Trophoblast cell (in vitro differentiated cells and primary cell): ENCODE measurements around the gene FBN1.
A peak's percentile ranks its signal among the peaks of the same experiment; 100 is the strongest.

Experiments
- DNase-seq, 2 donors: peaks; one replicate each; pipeline ENCODE4 v3.0.0-alpha.2; 2016
- H2AFZ ChIP-seq: 2 replicates; pipeline ENCODE4 v1.6.1; 2013; ENCODE audit warnings: low read length, moderate library complexity, mild to moderate bottlenecking; ENCODE audit not compliant: insufficient read depth, poor library complexity
- H2AK5ac ChIP-seq: 2 replicates; pipeline ENCODE4 v1.6.1; 2013; ENCODE audit warnings: mild to moderate bottlenecking, low read length
- H2BK120ac ChIP-seq: 2 replicates; pipeline ENCODE4 v1.6.1; 2013; ENCODE audit warnings: low read length, mild to moderate bottlenecking, moderate library complexity; ENCODE audit not compliant: insufficient read depth, poor library complexity
- H2BK12ac ChIP-seq: 2 replicates; pipeline ENCODE4 v1.6.1; 2013; ENCODE audit warnings: mild to moderate bottlenecking, low read length, moderate library complexity
- H2BK5ac ChIP-seq: 2 replicates; pipeline ENCODE4 v1.6.1; 2013; ENCODE audit warnings: low read length, low read depth, moderate library complexity, mild to moderate bottlenecking; ENCODE audit not compliant: poor library complexity
- H3K14ac ChIP-seq: 2 replicates; pipeline ENCODE4 v1.6.1; 2013; ENCODE audit warnings: mild to moderate bottlenecking, low read length
- H3K18ac ChIP-seq: 2 replicates; pipeline ENCODE4 v1.6.1; 2013; ENCODE audit warnings: mild to moderate bottlenecking, low read length
- H3K23ac ChIP-seq: 2 replicates; pipeline ENCODE4 v1.6.1; 2013; ENCODE audit warnings: low read length
- H3K27ac ChIP-seq: 2 replicates; pipeline ENCODE4 v1.5.1; 2013; ENCODE audit warnings: low read depth, mild to moderate bottlenecking, inconsistent platforms, low read length, moderate library complexity
- H3K27me3 ChIP-seq: 2 replicates; pipeline ENCODE4 v1.6.1; 2013; ENCODE audit warnings: inconsistent platforms, mild to moderate bottlenecking, low read length, moderate library complexity; ENCODE audit not compliant: insufficient read depth
- H3K36me3 ChIP-seq, 2 experiments: 1 replicate in 1 of 2; 2 replicates in 1 of 2; pipeline ENCODE4 v1.6.1; 2013; ENCODE audit warnings: low read length in 2 of 2, mild to moderate bottlenecking in 2 of 2, moderate library complexity in 1 of 2; ENCODE audit not compliant: insufficient read depth in 2 of 2, control insufficient read depth in 1 of 2
- H3K4ac ChIP-seq: 2 replicates; pipeline ENCODE4 v1.6.1; 2013; ENCODE audit warnings: low read depth, mild to moderate bottlenecking, low read length, moderate library complexity
- H3K4me1 ChIP-seq, 2 experiments: 1 replicate in 1 of 2; 2 replicates in 1 of 2; pipeline ENCODE4 v1.6.1; 2013; ENCODE audit warnings: low read length in 2 of 2, mild to moderate bottlenecking in 2 of 2, moderate library complexity in 1 of 2; ENCODE audit not compliant: insufficient read depth in 2 of 2, control insufficient read depth in 1 of 2
- H3K4me2 ChIP-seq: 2 replicates; pipeline ENCODE4 v1.6.1; 2013; ENCODE audit warnings: inconsistent platforms, mild to moderate bottlenecking, low read length, moderate library complexity
- H3K4me3 ChIP-seq: 2 replicates; pipeline ENCODE4 v1.5.1; 2013; ENCODE audit warnings: mild to moderate bottlenecking, low read depth, low read length, inconsistent platforms
- H3K79me1 ChIP-seq: one replicate; pipeline ENCODE4 v1.6.1; 2013; ENCODE audit warnings: low read length
- H3K79me2 ChIP-seq: 2 replicates; pipeline ENCODE4 v1.6.1; 2013; ENCODE audit warnings: low read length, mild to moderate bottlenecking; ENCODE audit not compliant: control insufficient read depth, insufficient read depth, poor library complexity
- H3K9ac ChIP-seq: 2 replicates; pipeline ENCODE4 v1.6.1; 2013; ENCODE audit warnings: mild to moderate bottlenecking, low read length
- H3K9me3 ChIP-seq: 2 replicates; pipeline ENCODE4 v1.6.1; 2013; ENCODE audit warnings: low read depth, mild to moderate bottlenecking, control low read depth, inconsistent platforms, low read length; ENCODE audit not compliant: insufficient read depth
- H4K12ac ChIP-seq: 2 replicates; pipeline ENCODE4 v1.6.1; 2013; ENCODE audit warnings: low read depth, mild to moderate bottlenecking, low read length, moderate library complexity
- H4K8ac ChIP-seq: 2 replicates; pipeline ENCODE4 v1.6.1; 2013; ENCODE audit warnings: low read depth, mild to moderate bottlenecking, low read length, moderate library complexity
- H4K91ac ChIP-seq: one replicate; pipeline ENCODE4 v1.6.1; 2013; ENCODE audit warnings: low read depth, mild to moderate bottlenecking, low read length, moderate library complexity
- WGBS: extraction: QIAGEN DNeasy Blood & Tissue Kit; methylation state at CpG from one replicate; pipeline ENCODE4 v1.1.7; 2013; ENCODE audit warnings: missing lambda C conversion rate; ENCODE audit not compliant: insufficient read length, insufficient coverage; ENCODE audit errors: extremely low coverage; 5-methylcytosine and 5-hydroxymethylcytosine counted together

The FBN1 gene

GRCh38 chr15:48536681-48537091, 108.8 kb downstream of the FBN1 start:
- Histone ChIP-seq H3K23ac (no peak overlapping the region), H2BK5ac (no peak overlapping the region), H3K27me3 (no peaks in the 10 kb centered on the region), H3K9ac (no peak overlapping the region), H3K27ac (peak overlapping the region; percentile 1), H3K4me3 (no peak overlapping the region), H3K4ac (no peak overlapping the region), H4K91ac (no peak overlapping the region), H3K18ac (no peak overlapping the region), H2BK120ac (no peak overlapping the region), H2AFZ (no peak overlapping the region), H3K79me1 (peaks cover 2% of the 10 kb centered on the region), H3K14ac (no peak overlapping the region), H3K79me2 (no peaks in the 10 kb centered on the region), H4K12ac (no peak overlapping the region), H3K4me2 (peak overlapping the region; percentile 34), H3K4me1 (no peaks in the 10 kb centered on the region), H4K8ac (no peak overlapping the region), H3K9me3 (no peaks in the 10 kb centered on the region), H2BK12ac (no peak overlapping the region), H2AK5ac (no peak overlapping the region), H3K36me3 (no peaks in the 10 kb centered on the region)
- no peak for DNase-seq
- no CpG with 5 or more reads among the region's 3 CpGs for WGBS

GRCh38 chr15:48533982-48534381, 111.5 kb downstream of the FBN1 start:
- Histone ChIP-seq H3K9me3 (no peaks in the 10 kb centered on the region), H3K27ac (no peak overlapping the region), H2BK12ac (no peak overlapping the region), H2BK120ac (no peak overlapping the region), H3K18ac (no peak overlapping the region), H3K4me2 (no peak overlapping the region), H3K9ac (no peak overlapping the region), H3K4ac (no peak overlapping the region), H3K79me2 (no peaks in the 10 kb centered on the region), H3K27me3 (no peaks in the 10 kb centered on the region), H2AFZ (no peak overlapping the region), H2AK5ac (no peak overlapping the region), H3K14ac (no peak overlapping the region), H2BK5ac (no peak overlapping the region), H3K4me3 (no peak overlapping the region), H4K12ac (no peak overlapping the region), H3K36me3 (no peaks in the 10 kb centered on the region), H3K4me1 (no peaks in the 10 kb centered on the region), H4K91ac (no peak overlapping the region), H3K79me1 (peaks cover 2% of the 10 kb centered on the region), H4K8ac (no peak overlapping the region), H3K23ac (no peak overlapping the region)
- DNase-seq: no peak
- WGBS: no CpG with 5 or more reads among the region's 2 CpGs

GRCh38 chr15:48532946-48533345, 112.6 kb downstream of the FBN1 start:
- H3K4me3 ChIP-seq: no peak overlapping the region
- H3K9me3 ChIP-seq: no peaks in the 10 kb centered on the region
- H3K79me2 ChIP-seq: no peaks in the 10 kb centered on the region
- no peak overlapping the region for H4K8ac ChIP-seq
- H3K27me3 ChIP-seq: no peaks in the 10 kb centered on the region
- peaks cover 2% of the 10 kb centered on the region for H3K79me1 ChIP-seq
- no peak for DNase-seq
- no peak overlapping the region for H3K4me2 ChIP-seq
- H3K36me3 ChIP-seq: no peaks in the 10 kb centered on the region
- no peak overlapping the region for H3K4ac ChIP-seq
- no peak overlapping the region for H2BK5ac ChIP-seq
- no peaks in the 10 kb centered on the region for H3K4me1 ChIP-seq
- no peak overlapping the region for H2AFZ ChIP-seq
- H4K91ac ChIP-seq: no peak overlapping the region
- no peak overlapping the region for H3K27ac ChIP-seq
- no peak overlapping the region for H3K9ac ChIP-seq
- no peak overlapping the region for H2AK5ac ChIP-seq
- no peak overlapping the region for H2BK12ac ChIP-seq
- H4K12ac ChIP-seq: no peak overlapping the region
- H2BK120ac ChIP-seq: no peak overlapping the region
- no peak overlapping the region for H3K23ac ChIP-seq
- H3K14ac ChIP-seq: no peak overlapping the region
- H3K18ac ChIP-seq: no peak overlapping the region

- Histone ChIP-seq H2AK5ac (no peak overlapping the region), H3K18ac (no peak overlapping the region), H3K27me3 (no peaks in the 10 kb centered on the region), H4K8ac (no peak overlapping the region), H4K91ac (no peak overlapping the region), H2AFZ (no peak overlapping the region), H3K4me2 (no peak overlapping the region), H2BK120ac (no peak overlapping the region), H2BK5ac (no peak overlapping the region), H4K12ac (no peak overlapping the region), H3K79me2 (no peaks in the 10 kb centered on the region), H3K23ac (no peak overlapping the region), H3K14ac (no peak overlapping the region), H3K4ac (no peak overlapping the region), H3K79me1 (no peaks in the 10 kb centered on the region), H3K9me3 (no peaks in the 10 kb centered on the region), H3K27ac (no peak overlapping the region), H3K9ac (no peak overlapping the region), H3K4me1 (no peaks in the 10 kb centered on the region), H3K4me3 (no peak overlapping the region), H3K36me3 (peaks cover 0 to 2% of the 10 kb centered on the region in 2 experiments), H2BK12ac (no peak overlapping the region)
- WGBS: no CpG with 5 or more reads among the region's 4 CpGs
- no peak for DNase-seq
Measured at GRCh38 chr15:48530528-48530927, 115.0 kb downstream of the FBN1 start.
